ENCODE results near the gene RPS21. TPM values are rescaled to one million over a fixed set of nuclear protein-coding genes. Genes with fewer than 3 reads are reported as not detected.

Gene RPS21
- total and polyA plus RNA-seq, 4 donors = 222 to 4,827 (median 2,651) TPM

DNA sequence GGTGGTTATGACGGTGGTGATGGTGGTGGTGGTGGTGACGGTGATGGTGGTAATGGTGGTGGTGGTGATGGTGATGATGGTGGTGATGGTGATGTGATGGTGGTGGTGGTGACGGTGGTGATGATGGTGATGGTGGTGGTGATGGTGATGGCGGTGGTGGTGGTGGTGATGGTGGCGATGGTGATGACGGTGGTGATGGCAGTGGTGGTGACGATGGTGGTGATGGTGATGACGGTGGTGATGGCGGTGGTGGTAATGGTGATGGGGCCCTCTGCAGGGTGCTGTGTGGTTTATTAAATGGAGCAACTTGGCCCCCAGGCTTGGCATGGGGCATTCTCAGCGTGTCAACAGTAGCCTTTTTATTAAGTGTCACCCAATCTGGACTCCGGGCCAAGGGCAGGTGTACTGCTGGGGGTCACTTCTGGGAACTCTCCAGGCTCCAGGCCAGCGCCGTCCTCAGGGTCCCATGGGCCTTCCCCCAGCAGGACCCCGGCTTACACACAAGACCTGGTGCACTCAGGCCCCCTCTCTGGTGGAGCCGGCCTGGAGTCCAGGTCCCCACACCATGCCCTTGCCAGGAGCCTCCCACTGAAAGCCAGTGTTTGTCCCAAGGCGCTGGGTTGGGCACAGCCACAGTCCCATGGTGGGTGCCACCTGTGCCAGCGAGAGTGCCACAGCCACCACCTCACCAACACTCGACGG is 11.4 kb downstream of the RPS21 start:
- Histone ChIP-seq H3K4me3 (no peak overlapping the region), H3K9ac (ENCODE audit: insufficient read depth in 1 of 2, low read length in 2 of 2) (no peak overlapping the region), H3K4me1 (ENCODE audit: control insufficient read depth in 5 of 5, insufficient read depth in 5 of 5, low read length in 5 of 5) (peaks cover 0 to 6% (median 0%) of the 10 kb centered on the region in 5 donors), H3K27me3 (ENCODE audit: control insufficient read depth in 3 of 3, insufficient read depth in 3 of 3, low read length in 2 of 3) (no peaks in the 10 kb centered on the region), H3K9me3 (ENCODE audit: control insufficient read depth in 4 of 4, insufficient read depth in 3 of 4, low read length in 3 of 4) (no peaks in the 10 kb centered on the region), H3K36me3 (ENCODE audit: control insufficient read depth in 4 of 4, insufficient read depth in 4 of 4, low read length in 4 of 4) (peaks cover 0 to 30% (median 19%) of the 10 kb centered on the region in 4 donors), H3K27ac (ENCODE audit: low read depth in 1 of 2, low read length in 1 of 2) (no peak overlapping the region)
- 92 to 95% methylated on average over 19 of the region's 19 CpGs for WGBS, 2 donors
- no peak for ATAC-seq (ENCODE audit: insufficient read depth, low FRiP score)
- TF ChIP-seq, protein P1, sequence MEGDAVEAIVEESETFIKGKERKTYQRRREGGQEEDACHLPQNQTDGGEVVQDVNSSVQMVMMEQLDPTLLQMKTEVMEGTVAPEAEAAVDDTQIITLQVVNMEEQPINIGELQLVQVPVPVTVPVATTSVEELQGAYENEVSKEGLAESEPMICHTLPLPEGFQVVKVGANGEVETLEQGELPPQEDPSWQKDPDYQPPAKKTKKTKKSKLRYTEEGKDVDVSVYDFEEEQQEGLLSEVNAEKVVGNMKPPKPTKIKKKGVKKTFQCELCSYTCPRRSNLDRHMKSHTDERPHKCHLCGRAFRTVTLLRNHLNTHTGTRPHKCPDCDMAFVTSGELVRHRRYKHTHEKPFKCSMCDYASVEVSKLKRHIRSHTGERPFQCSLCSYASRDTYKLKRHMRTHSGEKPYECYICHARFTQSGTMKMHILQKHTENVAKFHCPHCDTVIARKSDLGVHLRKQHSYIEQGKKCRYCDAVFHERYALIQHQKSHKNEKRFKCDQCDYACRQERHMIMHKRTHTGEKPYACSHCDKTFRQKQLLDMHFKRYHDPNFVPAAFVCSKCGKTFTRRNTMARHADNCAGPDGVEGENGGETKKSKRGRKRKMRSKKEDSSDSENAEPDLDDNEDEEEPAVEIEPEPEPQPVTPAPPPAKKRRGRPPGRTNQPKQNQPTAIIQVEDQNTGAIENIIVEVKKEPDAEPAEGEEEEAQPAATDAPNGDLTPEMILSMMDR (IDR thresholded peaks at IDR 0.05; ENCODE audit: control extremely low read depth, extremely low read depth) = no peak
- DNase-seq = no peak

DNA sequence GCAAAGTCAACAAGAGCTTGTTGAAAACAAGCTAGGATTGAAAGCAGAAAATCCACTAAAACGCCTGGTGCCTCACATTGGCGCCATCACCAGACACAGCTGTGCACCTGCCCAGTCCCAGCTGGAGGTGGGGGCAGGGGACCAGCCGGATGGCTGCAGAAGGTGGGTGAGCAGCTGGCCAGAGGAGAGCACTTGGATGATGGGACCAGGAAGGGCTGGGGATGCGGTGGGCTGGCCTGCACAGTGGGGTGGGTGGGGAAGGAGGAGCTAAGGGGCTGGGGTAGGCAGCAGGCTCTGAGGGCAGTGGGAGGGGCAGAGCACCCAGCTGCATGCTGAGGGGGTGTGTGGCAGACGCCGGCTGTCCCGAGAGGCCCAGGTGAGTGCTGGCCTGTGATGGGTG is 13.1 kb downstream of the RPS21 start:
- Histone ChIP-seq H3K36me3 (ENCODE audit: control insufficient read depth in 4 of 4, insufficient read depth in 4 of 4, low read length in 4 of 4) (peaks cover 0 to 16% (median 11%) of the 10 kb centered on the region in 4 donors), H3K27me3 (ENCODE audit: control insufficient read depth in 3 of 3, insufficient read depth in 3 of 3, low read length in 2 of 3) (no peaks in the 10 kb centered on the region), H3K9me3 (ENCODE audit: control insufficient read depth in 4 of 4, insufficient read depth in 3 of 4, low read length in 3 of 4) (no peaks in the 10 kb centered on the region), H3K9ac (ENCODE audit: insufficient read depth in 1 of 2, low read length in 2 of 2) (no peak overlapping the region), H3K27ac (ENCODE audit: low read depth in 1 of 2, low read length in 1 of 2) (no peak overlapping the region), H3K4me1 (ENCODE audit: control insufficient read depth in 5 of 5, insufficient read depth in 5 of 5, low read length in 5 of 5) (peaks cover 0 to 8% (median 0%) of the 10 kb centered on the region in 5 donors), H3K4me3 (no peak overlapping the region)
- WGBS, 2 donors = 87 to 88% methylated on average over 7 of the region's 7 CpGs
- TF ChIP-seq, protein P1 (IDR thresholded peaks at IDR 0.05; ENCODE audit: control extremely low read depth, extremely low read depth) = no peak
- DNase-seq = no peak
- no peak for ATAC-seq (ENCODE audit: insufficient read depth, low FRiP score)

DNA sequence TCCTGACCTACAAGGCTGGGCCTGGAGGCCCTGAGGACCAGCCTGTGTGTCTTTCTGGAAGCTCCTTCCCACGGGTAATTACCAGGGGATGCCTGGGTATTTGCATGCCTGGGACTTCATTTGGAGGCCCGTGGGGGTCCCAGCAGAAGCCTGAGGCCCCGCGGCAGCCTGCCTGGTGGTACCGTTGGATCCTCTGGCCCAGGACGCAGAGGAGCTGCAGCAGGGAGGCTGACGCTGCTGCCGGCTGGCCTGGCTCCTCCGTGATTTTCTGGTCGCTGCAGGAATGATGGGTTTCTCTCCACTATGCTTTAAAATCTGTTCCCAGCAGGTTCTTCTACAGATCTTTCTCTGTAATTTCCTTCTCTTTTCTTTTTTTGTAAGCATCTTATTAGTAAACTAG is 13.6 kb downstream of the RPS21 start:
- Histone ChIP-seq H3K9ac (ENCODE audit: insufficient read depth in 1 of 2, low read length in 2 of 2) (no peak overlapping the region), H3K27me3 (ENCODE audit: control insufficient read depth in 3 of 3, insufficient read depth in 3 of 3, low read length in 2 of 3) (no peaks in the 10 kb centered on the region), H3K9me3 (ENCODE audit: control insufficient read depth in 4 of 4, insufficient read depth in 3 of 4, low read length in 3 of 4) (no peaks in the 10 kb centered on the region), H3K4me3 (no peak overlapping the region), H3K27ac (ENCODE audit: low read depth in 1 of 2, low read length in 1 of 2) (no peak overlapping the region), H3K36me3 (ENCODE audit: control insufficient read depth in 4 of 4, insufficient read depth in 4 of 4, low read length in 4 of 4) (peaks cover 0 to 16% (median 9%) of the 10 kb centered on the region in 4 donors), H3K4me1 (ENCODE audit: control insufficient read depth in 5 of 5, insufficient read depth in 5 of 5, low read length in 5 of 5) (peaks cover 0 to 13% (median 0%) of the 10 kb centered on the region in 5 donors)
- WGBS, 2 donors = 89 to 94% methylated on average over 10 of the region's 10 CpGs
- DNase-seq = no peak
- no peak for ATAC-seq (ENCODE audit: insufficient read depth, low FRiP score)
- TF ChIP-seq, protein P1 (IDR thresholded peaks at IDR 0.05; ENCODE audit: control extremely low read depth, extremely low read depth) = no peak
